Loucy (cell line): Measurements from ENCODE around the gene SNRNP70.

Source experiments
- H2AFZ ChIP-seq: fragments of 200-600 bp; sonication (generic); 2 replicates; pipeline ENCODE4 v1.6.0; 2016; ENCODE audit warnings: antibody characterized with exemption, mild to moderate bottlenecking, low read length, moderate library complexity
- H3F3A ChIP-seq: fragments of 200-600 bp; 2 replicates; pipeline ENCODE4 v1.6.0; 2016; ENCODE audit warnings: antibody characterized with exemption, low read depth, mild to moderate bottlenecking
- H3K27me3 ChIP-seq: fragments of 200-600 bp; sonication (generic); 2 replicates; pipeline ENCODE4 v1.6.1; 2014; ENCODE audit warnings: low read length, mild to moderate bottlenecking; ENCODE audit not compliant: insufficient read depth, poor library complexity, severe bottlenecking
- H3K36me3 ChIP-seq: fragments of 200-600 bp; sonication (generic); 2 replicates; pipeline ENCODE4 v1.6.1; 2016; ENCODE audit warnings: low read length; ENCODE audit not compliant: insufficient read depth
- H3K4me1 ChIP-seq: fragments of 200-600 bp; sonication (generic); 2 replicates; pipeline ENCODE4 v1.5.1; 2014; ENCODE audit warnings: low read length, mild to moderate bottlenecking; ENCODE audit not compliant: insufficient read depth, poor library complexity, severe bottlenecking
- H3K4me2 ChIP-seq: fragments of 200-600 bp; sonication (generic); 2 replicates; pipeline ENCODE4 v1.6.0; 2014; ENCODE audit warnings: antibody characterized with exemption, low read length, low read depth, mild to moderate bottlenecking; ENCODE audit not compliant: poor library complexity, severe bottlenecking
- H3K4me3 ChIP-seq: fragments of 200-600 bp; sonication (generic); 2 replicates; pipeline ENCODE4 v1.5.1; 2014; ENCODE audit warnings: low read length, mild to moderate bottlenecking, mixed read lengths; ENCODE audit not compliant: poor library complexity, severe bottlenecking
- H3K79me2 ChIP-seq: fragments of 200-600 bp; sonication (generic); 2 replicates; pipeline ENCODE4 v1.6.1; 2014; ENCODE audit warnings: low read length; ENCODE audit not compliant: insufficient read depth
- H3K9ac ChIP-seq: fragments of 200-600 bp; sonication (generic); 2 replicates; pipeline ENCODE4 v1.6.0; 2014; ENCODE audit warnings: mild to moderate bottlenecking, low read depth, low read length, moderate library complexity; ENCODE audit not compliant: poor library complexity, severe bottlenecking
- H3K9me2 ChIP-seq: fragments of 200-600 bp; sonication (generic); replicated peaks from 2 replicates; pipeline ENCODE4 v1.6.1; 2016; ENCODE audit warnings: low read depth, low read length, mixed read lengths
- H3K9me3 ChIP-seq: fragments of 200-600 bp; sonication (generic); 2 replicates; pipeline ENCODE4 v1.6.1; 2014; ENCODE audit warnings: mild to moderate bottlenecking, antibody characterized with exemption, low read length, low read depth; ENCODE audit not compliant: insufficient read depth
- H4K20me1 ChIP-seq: fragments of 200-600 bp; sonication (generic); 2 replicates; pipeline ENCODE4 v1.6.0; 2014; ENCODE audit warnings: antibody characterized with exemption, low read length, mild to moderate bottlenecking; ENCODE audit not compliant: insufficient read depth, poor library complexity, severe bottlenecking
- CTCF ChIP-seq: fragments of 200-600 bp; sonication (generic); conservative IDR thresholded peaks from 2 replicates; pipeline ENCODE4 v1.5.1; 2014; ENCODE audit warnings: mild to moderate bottlenecking, antibody characterized with exemption, low read length
- EZH2phosphoT487 ChIP-seq: fragments of 200-600 bp; IDR thresholded peaks from 2 replicates; pipeline ENCODE4 v1.6.1; 2018; ENCODE audit warnings: antibody characterized with exemption, mild to moderate bottlenecking, moderate library complexity, borderline replicate concordance

Gene SNRNP70

GRCh38 chr19:49061445-49061844 lies 23.8 kb upstream of the SNRNP70 start:
- no peaks in the 10 kb centered on the region for H4K20me1 ChIP-seq
- no peaks in the 10 kb centered on the region for H3K9me3 ChIP-seq
- no peaks in the 10 kb centered on the region for H3K79me2 ChIP-seq
- no peak overlapping the region for H3K4me3 ChIP-seq
- H3K4me1 ChIP-seq = no peaks in the 10 kb centered on the region
- no peak overlapping the region for H3K4me2 ChIP-seq
- H3F3A ChIP-seq = no peaks in the 10 kb centered on the region
- no peaks in the 10 kb centered on the region for H3K9me2 ChIP-seq
- no peaks in the 10 kb centered on the region for H3K36me3 ChIP-seq
- H3K9ac ChIP-seq = no peak overlapping the region
- TF ChIP-seq EZH2phosphoT487 = no peak
- no peaks in the 10 kb centered on the region for H3K27me3 ChIP-seq
- H2AFZ ChIP-seq = no peak overlapping the region

GRCh38 chr19:49064029-49064629 lies 21.1 kb upstream of the SNRNP70 start:
- Histone ChIP-seq H2AFZ (no peak overlapping the region), H4K20me1 (no peaks in the 10 kb centered on the region), H3F3A (no peaks in the 10 kb centered on the region), H3K9ac (no peak overlapping the region), H3K9me3 (no peaks in the 10 kb centered on the region), H3K36me3 (no peaks in the 10 kb centered on the region), H3K9me2 (no peaks in the 10 kb centered on the region), H3K27me3 (no peaks in the 10 kb centered on the region), H3K4me3 (no peak overlapping the region), H3K79me2 (no peaks in the 10 kb centered on the region), H3K4me2 (peak overlapping the region; percentile 16), H3K4me1 (no peaks in the 10 kb centered on the region)
- TF ChIP-seq EZH2phosphoT487 (no peak), CTCF (no peak)

- TF ChIP-seq CTCF = no peak
- TF ChIP-seq EZH2phosphoT487 = no peak
- Histone ChIP-seq H3K4me1 (no peaks in the 10 kb centered on the region), H3K9ac (no peak within 1 kb of the TSS), H3K79me2 (no peaks in the 10 kb centered on the region), H4K20me1 (no peaks in the 10 kb centered on the region), H3K9me3 (no peaks in the 10 kb centered on the region), H3K4me3 (no peak within 1 kb of the TSS), H3K4me2 (peak within 1 kb of the TSS; percentile 16), H3K27me3 (no peaks in the 10 kb centered on the region), H3K36me3 (no peaks in the 10 kb centered on the region), H3F3A (no peaks in the 10 kb centered on the region), H3K9me2 (no peaks in the 10 kb centered on the region), H2AFZ (no peak within 1 kb of the TSS)
These were observed 20.3 kb upstream of the SNRNP70 start, which contains the start of gene NTF4 for GRCh38 chr19:49064768-49065611. Gene NTF4 (minus strand): TSS chr19:49064818. CDS start chr19:49061997, 2,821 bp downstream.
